Activated CD4-positive, alpha-beta T cell treated with anti-CD3 and anti-CD28 coated beads for 4 hours (primary cell): ENCODE measurements around the gene TECTB.
A peak's percentile ranks its signal among the peaks of the same experiment; 100 is the strongest.

Source experiments
- DNase-seq, 2 donors: peaks; one replicate each; pipeline ENCODE4 v3.0.0-alpha.2; 2020

TECTB gene

GRCh38 chr10:112313234-112313633, 30.0 kb downstream of the TECTB start:
- DNase-seq: no peak

GRCh38 chr10:112313911-112314310, 30.7 kb downstream of the TECTB start:
- no peak for DNase-seq

GRCh38 chr10:112314822-112315474, 31.7 kb downstream of the TECTB start:
- peak; percentile 72 to 75 for DNase-seq

- no peak for DNase-seq
Observed at GRCh38 chr10:112327678-112328077, 44.5 kb downstream of the TECTB start.

- DNase-seq: no peak
Observed at GRCh38 chr10:112330162-112330561, 47.0 kb downstream of the TECTB start.

DNA sequence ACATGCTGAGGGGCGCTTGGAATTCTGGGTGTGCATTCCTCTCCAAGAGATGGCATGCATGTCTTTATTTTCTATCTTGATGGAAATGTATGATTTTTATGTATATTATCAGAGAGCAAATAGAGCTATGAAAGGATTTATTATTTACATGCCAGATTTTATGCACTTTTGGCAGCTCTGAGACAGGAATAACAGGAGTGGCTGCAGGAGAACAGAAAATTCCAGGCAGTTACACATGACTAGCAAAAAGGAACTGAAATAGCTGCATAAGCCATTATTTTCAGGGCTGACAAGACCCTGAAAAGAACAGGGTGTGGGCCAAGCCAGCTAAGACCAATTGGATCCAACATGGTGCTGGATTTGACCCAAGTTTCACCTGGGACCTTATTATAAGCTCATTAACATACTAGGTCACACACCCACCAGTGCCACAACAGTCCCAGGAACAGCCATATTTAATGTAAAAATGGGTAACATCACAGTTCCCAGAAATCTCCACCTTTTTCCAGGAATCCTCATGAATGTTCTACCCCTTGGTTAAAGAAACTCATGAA, 47.5 kb downstream of the TECTB start:
- no peak for DNase-seq

DNA sequence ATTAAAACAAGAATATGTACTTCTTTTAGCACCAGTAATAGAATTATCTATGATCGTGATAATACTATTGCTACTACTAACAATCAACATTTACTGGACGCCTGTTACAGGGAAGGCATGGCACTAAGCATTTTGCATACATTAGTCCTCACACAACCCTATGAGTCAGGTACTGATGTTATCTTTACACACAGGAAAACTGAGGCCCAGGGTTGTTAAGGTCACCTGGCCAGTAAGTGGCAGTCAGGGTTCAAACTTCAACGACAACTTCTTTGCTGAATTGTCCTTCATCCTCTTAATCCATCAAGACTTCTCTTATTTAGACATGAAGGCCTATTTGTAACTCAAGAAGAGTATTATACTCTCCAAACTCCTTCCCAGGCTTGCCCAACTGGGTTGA, 48.8 kb downstream of the TECTB start:
- DNase-seq: no peak

GRCh38 chr10:112332509-112333228, 49.5 kb downstream of the TECTB start:
- DNase-seq: no peak

DNA sequence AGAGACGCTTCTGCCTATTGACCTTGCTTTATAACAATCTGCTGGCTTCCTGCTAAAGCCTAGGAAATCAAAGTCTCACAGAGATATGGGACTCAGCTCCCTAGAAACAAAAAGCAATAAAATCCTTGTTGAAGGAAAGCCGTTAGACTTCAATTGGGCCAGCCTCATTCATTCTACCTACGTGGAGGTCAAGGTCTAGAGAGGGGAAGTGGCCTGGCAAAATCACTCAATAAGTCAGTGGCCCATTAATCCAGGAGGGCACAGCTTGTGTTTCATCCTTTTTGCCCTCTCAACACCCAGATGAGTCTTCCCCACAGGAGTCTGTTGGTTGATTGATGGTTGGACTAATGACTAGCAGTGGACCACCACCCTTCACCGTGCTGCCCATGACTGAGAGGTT, 50.3 kb downstream of the TECTB start:
- no peak for DNase-seq

DNA sequence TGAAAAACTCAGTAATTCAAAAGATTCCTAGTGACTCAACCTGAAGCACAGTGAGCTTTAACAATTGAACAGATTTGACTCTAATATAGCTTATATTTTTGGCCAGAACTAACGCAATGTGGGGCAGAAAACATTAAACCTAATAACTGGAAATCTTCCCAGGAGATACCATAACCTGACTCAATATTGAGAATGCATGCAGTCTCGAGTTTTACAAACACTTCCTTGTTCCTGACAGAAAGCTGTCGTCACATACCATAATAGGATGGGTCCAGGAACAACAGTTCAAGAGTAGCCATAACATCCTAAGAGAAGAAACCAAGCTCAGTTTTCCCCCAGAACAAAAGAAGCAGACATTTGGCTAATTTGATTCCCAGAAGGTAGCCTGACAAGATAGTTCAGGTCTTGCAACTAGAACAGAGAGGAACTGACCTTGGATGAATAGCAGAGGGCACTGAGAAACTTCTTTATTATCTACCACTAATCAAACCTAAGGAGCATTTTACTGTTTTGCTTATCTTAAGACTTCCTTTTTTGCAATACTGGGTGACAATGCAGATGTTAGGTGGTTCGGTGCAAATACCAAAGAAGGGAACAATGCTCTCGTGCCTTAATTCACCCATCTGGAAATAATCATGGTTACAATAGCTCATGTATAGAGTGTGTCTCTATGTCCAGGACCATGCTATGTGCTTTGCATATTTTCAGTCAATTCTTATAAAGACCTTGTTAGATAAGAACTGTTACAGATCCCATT, 52.1 kb downstream of the TECTB start:
- no peak for DNase-seq

DNA sequence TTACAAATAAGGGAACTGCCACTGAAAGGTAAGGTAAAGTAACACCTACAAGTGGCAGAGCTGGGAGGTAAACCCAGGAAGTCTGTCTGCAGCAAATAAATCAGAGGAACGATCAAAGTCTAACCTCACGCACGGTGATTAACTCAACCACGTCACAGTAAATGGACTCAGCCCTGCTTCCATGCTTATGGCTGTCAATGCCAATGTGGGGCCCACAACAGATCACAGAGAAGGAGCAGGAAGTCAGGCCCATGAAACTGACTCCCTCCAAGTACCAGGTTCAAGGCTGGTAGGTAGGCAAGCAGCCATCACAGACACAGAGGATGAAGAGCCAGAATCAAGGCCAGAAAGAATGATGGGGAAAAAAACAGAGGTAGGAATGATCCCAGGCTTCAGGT, 52.7 kb downstream of the TECTB start:
- no peak for DNase-seq

- DNase-seq: no peak
Observed at GRCh38 chr10:112336556-112337201, 53.5 kb downstream of the TECTB start.

DNA sequence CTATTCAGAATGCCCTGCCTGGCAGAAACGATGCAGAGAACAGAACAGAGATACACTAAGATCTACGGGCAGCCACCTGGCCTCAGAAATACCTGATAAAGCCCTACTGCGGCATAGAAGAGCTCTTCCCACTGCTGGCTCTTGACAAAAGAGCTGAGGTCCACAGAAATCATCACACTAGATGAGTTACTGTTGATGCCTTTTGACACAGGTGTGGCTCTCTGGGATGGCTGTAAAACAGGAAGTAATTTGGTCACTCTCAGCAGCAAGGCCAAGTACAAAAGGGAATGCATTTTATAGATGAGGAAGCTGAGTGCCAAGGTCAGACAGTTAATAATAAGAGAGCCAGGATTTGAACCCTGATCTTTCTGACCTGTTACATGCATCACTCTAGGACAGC, 55.8 kb downstream of the TECTB start:
- no peak for DNase-seq

DNA sequence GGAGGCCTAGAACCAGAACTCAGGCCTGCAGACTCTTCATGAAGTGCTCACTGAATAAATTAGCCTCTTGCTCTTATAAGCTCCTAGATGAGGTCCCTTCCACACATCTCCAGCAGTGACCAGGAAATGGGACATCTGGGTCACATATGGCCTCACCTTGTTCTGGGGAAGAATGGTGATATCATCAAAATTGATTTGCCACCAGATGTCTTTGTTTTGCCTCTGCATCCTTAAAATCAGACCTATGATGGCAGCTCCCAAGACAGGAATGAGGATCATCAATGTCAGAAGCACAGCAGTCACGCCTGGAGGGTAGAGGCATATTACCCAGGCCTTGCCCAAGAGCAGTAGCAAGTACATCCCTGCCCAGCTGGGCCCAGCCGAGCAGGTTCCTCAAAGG, 57.4 kb downstream of the TECTB start:
- DNase-seq: no peak

GRCh38 chr10:112343056-112343806, 60.0 kb downstream of the TECTB start:
- DNase-seq: no peak

DNA sequence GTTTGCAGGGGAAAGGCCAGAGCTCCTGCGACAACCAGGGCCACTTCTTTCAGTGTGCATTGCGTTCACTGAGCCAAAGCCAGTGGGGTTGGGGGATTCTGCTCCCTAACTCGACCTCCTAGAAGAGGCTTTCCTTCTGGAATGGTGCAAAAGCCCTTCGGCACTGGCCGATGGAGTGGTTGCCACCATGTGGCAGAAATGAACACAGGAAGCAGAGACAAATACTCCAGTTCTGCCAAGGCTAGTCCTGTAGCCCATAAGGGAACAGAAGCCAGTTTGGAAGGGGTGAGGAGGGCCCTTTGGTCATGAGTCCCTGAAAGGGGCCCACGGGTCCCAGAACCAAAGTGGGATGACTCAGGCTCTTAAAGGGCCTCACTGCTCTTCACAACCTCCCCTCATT, 61.1 kb downstream of the TECTB start:
- DNase-seq: no peak

DNA sequence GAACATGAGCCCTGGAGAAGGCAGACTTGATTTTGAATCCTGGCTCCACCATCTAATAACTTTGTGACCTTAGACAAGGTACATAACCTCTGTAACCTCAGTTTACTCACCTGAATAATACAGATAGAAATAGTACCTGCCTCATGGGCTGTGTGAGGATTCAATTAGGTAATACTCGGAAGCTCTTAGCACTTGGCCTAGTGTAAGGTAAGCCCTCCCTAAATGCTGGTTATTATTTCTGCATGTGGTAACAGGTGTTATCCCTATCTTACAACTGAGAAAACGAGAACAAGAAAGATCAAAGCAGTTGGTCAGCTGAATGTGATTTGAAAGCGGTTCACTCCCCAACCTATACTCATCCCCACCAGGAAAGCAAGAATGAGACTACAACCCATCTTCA, 62.0 kb downstream of the TECTB start:
- no peak for DNase-seq

DNA sequence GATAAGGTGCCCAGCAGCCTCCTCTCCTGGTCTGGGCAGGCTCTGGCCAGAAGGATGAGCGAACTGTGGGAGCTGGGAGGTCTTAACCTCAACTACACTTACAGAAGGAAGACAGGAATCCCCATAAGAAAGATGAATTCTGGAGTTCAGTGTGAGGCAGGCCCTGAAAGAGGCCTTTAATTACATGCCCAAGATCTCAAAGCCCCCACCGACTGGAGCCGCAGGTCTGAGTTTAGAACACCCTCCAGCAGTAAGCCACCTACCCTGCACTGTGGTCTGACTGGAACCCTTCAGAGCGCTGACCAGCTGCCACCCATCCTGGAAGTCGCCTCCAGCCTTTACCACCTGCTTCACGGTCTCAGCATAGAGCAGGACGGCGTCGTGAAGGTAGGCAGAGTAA, 62.5 kb downstream of the TECTB start:
- DNase-seq: no peak

DNA sequence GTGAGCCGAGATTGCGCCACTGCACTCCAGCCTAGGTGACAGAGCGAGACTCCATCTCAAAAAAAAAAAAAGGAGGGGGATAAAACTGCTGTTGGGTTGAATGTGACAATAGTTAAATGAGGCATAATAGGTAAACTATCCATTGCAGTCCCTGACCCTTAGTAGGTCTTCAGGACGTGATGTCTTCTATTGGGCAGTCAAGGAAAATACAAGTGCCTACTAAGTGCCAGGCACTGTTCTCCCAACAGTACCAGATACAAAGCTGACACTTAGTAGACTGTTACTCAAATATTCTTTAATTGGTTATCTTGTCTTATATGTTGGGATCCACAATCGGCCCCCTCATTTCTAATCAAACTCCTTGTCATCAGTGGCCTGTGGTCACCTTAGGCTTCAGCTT, 63.6 kb downstream of the TECTB start:
- no peak for DNase-seq

DNA sequence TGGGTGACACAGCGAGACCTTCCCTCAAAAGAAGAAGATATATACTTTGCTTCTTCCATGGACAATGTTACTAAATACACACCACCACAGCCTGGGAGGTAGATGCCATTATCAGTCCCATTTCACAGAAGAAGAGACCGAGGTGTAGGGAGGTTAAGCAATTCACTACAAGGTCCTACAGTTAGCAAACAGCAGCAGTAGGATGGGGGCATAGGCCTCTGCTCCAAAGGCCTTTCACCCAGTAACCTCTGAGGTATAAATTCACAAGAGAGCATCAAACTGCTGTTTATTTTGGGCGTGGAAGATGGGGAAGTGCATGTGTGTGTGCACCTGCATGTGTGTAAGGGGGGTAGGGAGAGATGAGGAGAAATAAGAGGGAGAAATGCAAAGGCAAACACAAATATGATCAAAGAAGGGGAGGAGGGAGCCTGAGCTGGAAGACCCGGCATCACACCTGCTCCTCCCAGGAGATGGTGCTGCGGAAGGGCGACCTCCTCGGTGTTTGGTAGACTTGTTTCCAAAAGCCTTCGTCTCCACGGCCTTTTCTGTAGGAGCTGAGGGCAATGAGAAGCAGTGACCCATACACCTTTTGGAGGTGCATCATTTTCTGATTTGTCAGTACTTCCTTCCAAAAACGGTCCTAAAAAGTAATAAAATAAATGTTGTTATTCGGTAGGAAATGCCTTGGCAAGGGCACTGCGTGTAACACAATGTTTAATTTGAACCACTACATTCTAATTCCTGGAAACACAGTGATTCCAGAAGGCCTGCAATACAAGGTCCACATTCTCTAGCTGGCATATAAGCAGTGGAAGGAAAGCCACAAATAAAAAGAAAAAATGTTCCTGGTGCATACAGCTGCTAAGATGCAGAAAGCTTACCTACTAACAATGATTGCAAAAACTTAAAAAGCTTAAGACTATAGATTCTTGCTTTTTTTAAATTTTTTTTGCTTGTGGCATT, 64.8 kb downstream of the TECTB start:
- no peak for DNase-seq

GRCh38 chr10:112348759-112349158, 65.6 kb downstream of the TECTB start:
- no peak for DNase-seq
